Pancreas (tissue), 10 donors: Measurements from ENCODE around the gene CCDC69. TPM values are rescaled to one million over a fixed set of nuclear protein-coding genes. Genes with fewer than 3 reads are reported as not detected.

Experiments
- ATAC-seq, 4 donors: fragments of 200-7000 bp; cut with Tn5 transposase; one replicate each; pipeline versions ENCODE4 v1.8.0 to v1.9.1; 2020; ENCODE audit warnings: mild to moderate bottlenecking in 4 of 4, moderate library complexity in 4 of 4
- DNase-seq, 6 donors: peaks; one replicate each; pipeline ENCODE4 v3.0.0-alpha.2; 2020
- FAIRE-seq: peaks from 2 replicates; lab custom pipeline; 2012; peaks lifted over from hg19 to GRCh38; lab: Jason Lieb, UNC
- H3K27ac ChIP-seq, 4 donors: fragments of 200-600 bp; sonication (generic); 1 replicate in 3 of 4; 2 replicates in 1 of 4; pipeline versions ENCODE4 v1.5.0 to v1.8.0; 2020
- H3K27me3 ChIP-seq, 4 donors: fragments of 200-600 bp; one replicate each; pipeline ENCODE4 v1.8.0; 2021
- H3K36me3 ChIP-seq, 3 donors: fragments of 200-600 bp; sonication (generic) in 1 of 3; one replicate each; pipeline versions ENCODE4 v1.5.0 to v1.8.0; 2020 to 2021
- H3K4me1 ChIP-seq, 3 donors: fragments of 200-600 bp; one replicate each; pipeline ENCODE4 v1.8.0; 2021
- H3K4me3 ChIP-seq, 4 donors: fragments of 200-600 bp; sonication (generic) in 2 of 4; one replicate each; pipeline versions ENCODE4 v1.5.0 to v1.8.0; 2020 to 2021
- H3K9me3 ChIP-seq, 4 donors: fragments of 200-600 bp; one replicate each; pipeline ENCODE4 v1.8.0; 2021
- WGBS, 2 donors: extraction: QIAGEN DNeasy Blood & Tissue Kit; methylation state at CpG; one replicate each; pipeline ENCODE4 v1.1.7; 2013; 5-methylcytosine and 5-hydroxymethylcytosine counted together
- intact Hi-C, 3 donors: fragments of 100-400 bp; cut with DNase I; formaldehyde crosslinking; loops; one replicate each; pipeline versions ENCODE4 v1.11.1 to v1.14.2; 2022
- polyA plus RNA-seq, 2 donors: library from polyadenylated mRNA; stranded (reverse); fragments of 200-250 nt; gene quantifications; one replicate each; pipeline ENCODE4 v1.2.3, GENCODE V29; 2013
- total RNA-seq, 6 donors: library from RNA; stranded (reverse); fragmentation: NEBNext Ultra II Directional in 4 of 6; extraction: Animal tissue kit (Norgen Biotek cat#: 25700) in 4 of 6; gene quantifications; one replicate each; pipeline versions ENCODE4 v1.2.1 to v1.2.4, GENCODE V29; 2021 to 2023
- TF ChIP-seq, protein P1 (sequence below), 4 donors: fragments of 200-600 bp; sonication (generic) in 3 of 4; IDR thresholded peaks; one replicate each; pipeline versions ENCODE4 v1.5.0 to v1.8.0; 2021; ENCODE audit warnings: antibody characterized with exemption in 4 of 4
- donor health status: healthy with polysubstance abuse.
- donor health status: DM: no; HTN: no; CAD: no; lungs with moderate emphysema.
- donor health status: DM: no; HTN: no; CAD: no.
- donor health status: control.
- donor health status: control.
- donor health status: Bipolar disorder and iron deficiency.
- donor health status: DM: yes; HTN: yes; CAD: no.
- donor health status: DM: no; HTN: no; CAD: no.
- donor health status: DM: no; HTN: no; CAD: no.
- donor health status: DM: yes; HTN: yes; CAD: no.

Gene CCDC69
- total and polyA plus RNA-seq, 8 donors, result 8.1 to 29.4 (median 20.4) TPM

DNA sequence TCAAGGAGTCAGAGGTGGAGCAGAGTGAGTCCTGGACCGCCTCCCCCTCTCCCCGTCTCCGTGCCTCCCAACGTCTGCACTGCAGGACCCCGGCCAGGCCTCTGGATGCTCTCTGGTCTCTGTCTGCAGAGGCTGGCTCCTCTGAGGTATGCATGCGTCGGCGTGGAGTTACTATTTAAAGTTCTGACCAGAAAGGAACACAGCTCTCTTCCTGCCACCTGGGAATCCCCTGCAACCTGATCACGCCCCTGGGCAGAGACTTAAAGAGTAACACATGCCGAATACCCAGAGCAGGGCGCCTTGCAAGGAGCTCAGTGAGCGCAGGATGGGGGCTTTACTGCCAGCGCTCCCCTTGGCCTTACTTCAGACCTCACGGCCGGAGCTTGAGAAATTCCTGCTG is 82.4 kb downstream of the CCDC69 start:
- Histone ChIP-seq H3K27me3 (no peaks in the 10 kb centered on the region), H3K27ac (no peak overlapping the region), H3K4me3 (no peak overlapping the region), H3K9me3 (no peaks in the 10 kb centered on the region), H3K36me3 (peaks cover 0 to 25% (median 0%) of the 10 kb centered on the region in 3 donors), H3K4me1 (no peaks in the 10 kb centered on the region)
- ATAC-seq (peak in 2 of 4 donors; percentile 17 to 63), FAIRE-seq (no peak), DNase-seq (no peak)
- TF ChIP-seq, protein P1, sequence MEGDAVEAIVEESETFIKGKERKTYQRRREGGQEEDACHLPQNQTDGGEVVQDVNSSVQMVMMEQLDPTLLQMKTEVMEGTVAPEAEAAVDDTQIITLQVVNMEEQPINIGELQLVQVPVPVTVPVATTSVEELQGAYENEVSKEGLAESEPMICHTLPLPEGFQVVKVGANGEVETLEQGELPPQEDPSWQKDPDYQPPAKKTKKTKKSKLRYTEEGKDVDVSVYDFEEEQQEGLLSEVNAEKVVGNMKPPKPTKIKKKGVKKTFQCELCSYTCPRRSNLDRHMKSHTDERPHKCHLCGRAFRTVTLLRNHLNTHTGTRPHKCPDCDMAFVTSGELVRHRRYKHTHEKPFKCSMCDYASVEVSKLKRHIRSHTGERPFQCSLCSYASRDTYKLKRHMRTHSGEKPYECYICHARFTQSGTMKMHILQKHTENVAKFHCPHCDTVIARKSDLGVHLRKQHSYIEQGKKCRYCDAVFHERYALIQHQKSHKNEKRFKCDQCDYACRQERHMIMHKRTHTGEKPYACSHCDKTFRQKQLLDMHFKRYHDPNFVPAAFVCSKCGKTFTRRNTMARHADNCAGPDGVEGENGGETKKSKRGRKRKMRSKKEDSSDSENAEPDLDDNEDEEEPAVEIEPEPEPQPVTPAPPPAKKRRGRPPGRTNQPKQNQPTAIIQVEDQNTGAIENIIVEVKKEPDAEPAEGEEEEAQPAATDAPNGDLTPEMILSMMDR (IDR thresholded peaks at IDR 0.05), result no peak
- intact Hi-C loops, result no loop called here
- 80 to 82% methylated on average over 15 of the region's 15 CpGs for WGBS, 2 donors

DNA sequence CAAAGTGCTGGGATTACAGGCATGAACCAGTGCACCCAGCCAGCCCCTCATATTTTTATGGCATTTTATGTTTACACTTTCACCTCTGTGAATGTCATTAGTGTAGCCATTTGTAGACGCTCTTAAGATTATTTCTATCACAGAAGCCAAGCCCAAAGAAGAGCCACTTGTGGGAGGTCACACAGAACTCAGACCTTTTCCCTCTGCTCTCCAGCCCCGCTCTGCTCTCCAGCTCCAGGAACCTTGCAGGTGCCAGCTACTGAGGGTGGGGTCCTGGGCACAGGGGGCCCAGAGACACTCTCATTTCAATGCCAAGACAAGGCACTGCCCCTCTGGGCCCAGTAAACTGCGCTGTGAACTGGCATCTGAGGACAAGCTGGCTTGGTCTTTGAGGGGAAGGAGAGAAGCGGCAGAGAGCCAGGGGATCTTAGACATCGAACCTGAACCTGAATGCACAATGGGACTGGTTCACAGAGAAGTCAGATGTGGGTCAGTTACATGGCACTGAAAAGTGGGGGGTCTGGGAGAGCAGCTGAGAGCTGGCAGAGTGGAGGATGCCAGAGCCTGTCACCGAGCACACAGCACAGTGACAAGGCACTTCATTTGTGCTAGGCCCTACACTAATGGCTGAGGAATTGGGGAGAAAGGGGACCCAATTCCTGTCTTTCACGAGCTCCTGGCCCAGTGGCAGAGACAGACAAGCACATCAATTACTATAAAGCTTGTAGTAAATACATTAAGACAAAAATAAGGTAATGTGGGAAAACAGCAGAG is 83.0 kb downstream of the CCDC69 start:
- H3K36me3 ChIP-seq, result peaks cover 0 to 27% (median 0%) of the 10 kb centered on the region in 3 donors
- H3K4me3 ChIP-seq, result no peak overlapping the region
- TF ChIP-seq, protein P1 (IDR thresholded peaks at IDR 0.05), result no peak
- no peak for DNase-seq
- FAIRE-seq, result no peak
- H3K4me1 ChIP-seq, result no peaks in the 10 kb centered on the region
- intact Hi-C loops, result no loop called here
- no peaks in the 10 kb centered on the region for H3K27me3 ChIP-seq
- H3K27ac ChIP-seq, result no peak overlapping the region
- no peaks in the 10 kb centered on the region for H3K9me3 ChIP-seq
- ATAC-seq, result no peak
- 87 to 90% methylated on average over 7 of the region's 7 CpGs for WGBS, 2 donors

DNA sequence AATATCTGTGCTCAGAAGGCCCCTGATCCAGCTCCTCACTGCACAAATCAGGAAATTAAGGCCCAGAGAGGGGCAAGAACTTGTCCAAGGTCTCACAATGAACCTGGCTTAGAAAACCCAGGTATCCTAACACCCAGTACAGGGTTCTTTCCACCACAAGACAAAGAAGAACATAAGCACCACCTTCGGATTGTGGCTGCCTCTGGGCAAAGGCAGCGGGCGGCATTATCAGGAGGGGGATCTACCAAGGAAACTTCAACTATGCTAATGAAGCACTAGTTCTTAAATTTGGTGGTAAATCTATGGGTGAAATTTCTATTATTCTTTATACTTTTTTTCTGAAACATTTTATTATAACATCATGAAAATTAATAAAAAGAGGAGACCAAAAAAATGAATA is 84.2 kb downstream of the CCDC69 start:
- Histone ChIP-seq H3K36me3 (peaks cover 0 to 27% (median 0%) of the 10 kb centered on the region in 3 donors), H3K27ac (no peak overlapping the region), H3K4me3 (no peak overlapping the region), H3K4me1 (no peaks in the 10 kb centered on the region), H3K9me3 (no peaks in the 10 kb centered on the region), H3K27me3 (no peaks in the 10 kb centered on the region)
- DNase-seq (no peak), ATAC-seq (no peak), FAIRE-seq (no peak)
- intact Hi-C loops, result no loop called here
- 92 to 94% methylated on average over 3 of the region's 3 CpGs for WGBS, 2 donors
- TF ChIP-seq, protein P1 (IDR thresholded peaks at IDR 0.05), result no peak

DNA sequence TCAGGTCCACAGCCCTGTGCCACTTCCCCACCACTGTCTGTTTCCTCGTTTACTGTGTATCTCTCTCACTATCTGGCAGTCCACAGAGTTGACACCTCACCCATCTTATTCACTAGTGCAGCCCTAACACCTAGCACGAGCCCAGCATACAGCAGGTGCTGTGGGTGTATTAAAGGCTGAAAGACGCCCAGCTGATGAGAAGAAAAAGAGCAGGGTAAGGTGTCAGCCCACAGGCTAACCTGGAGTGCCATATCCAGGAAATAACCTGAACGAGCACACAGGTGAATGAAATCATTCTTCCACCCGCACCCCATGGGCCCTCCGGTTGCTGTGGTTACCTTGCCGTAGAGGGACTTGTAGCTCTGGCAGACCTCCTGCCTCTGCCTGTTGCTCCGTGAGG is 84.9 kb downstream of the CCDC69 start:
- intact Hi-C loops, result no loop called here
- no peak for FAIRE-seq

More for the DNA sequence above, 84.9 kb downstream of the CCDC69 start:
- TF ChIP-seq, protein P1 (IDR thresholded peaks at IDR 0.05), result no peak
- ATAC-seq (peak in 3 of 4 donors; percentile 19 to 74 (median 73)), DNase-seq (no peak)
- no peaks in the 10 kb centered on the region for H3K27me3 ChIP-seq
- H3K4me1 ChIP-seq, result no peaks in the 10 kb centered on the region
- no peak overlapping the region for H3K4me3 ChIP-seq
- no peak overlapping the region for H3K27ac ChIP-seq
- no peaks in the 10 kb centered on the region for H3K9me3 ChIP-seq
- 87 to 90% methylated on average over 8 of the region's 8 CpGs for WGBS, 2 donors
- peaks cover 0 to 27% (median 0%) of the 10 kb centered on the region in 3 donors for H3K36me3 ChIP-seq
